Heart right ventricle (tissue), 16 donors: ENCODE data around the gene MGAT1. TPM values are rescaled to one million over a fixed set of nuclear protein-coding genes. Genes with fewer than 3 reads are reported as not detected.
"Not testable (repeated sequence)": the region's sequence is repeated elsewhere in the genome, so short reads cannot be mapped to it uniquely, and the experiment has no call there.

Source experiments
- ATAC-seq, 8 donors: fragments of 200-7000 bp; cut with Tn5 transposase; one replicate each; pipeline ENCODE4 v1.9.1; 2020; ENCODE audit warnings: mild to moderate bottlenecking in 8 of 8, moderate library complexity in 8 of 8, moderate number of reproducible peaks in 1 of 8
- DNase-seq, 2 donors: peaks; one replicate each; pipeline ENCODE4 v3.0.0-alpha.2; 2020
- H3K27ac ChIP-seq, 10 donors: fragments of 200-600 bp; sonication (generic) in 2 of 10; one replicate each; pipeline versions ENCODE4 v1.5.0 to v1.8.0; 2020 to 2022; ENCODE audit warnings: mild to moderate bottlenecking in 3 of 10
- H3K27me3 ChIP-seq, 7 donors: fragments of 200-600 bp; one replicate each; pipeline ENCODE4 v1.8.0; 2021 to 2022; ENCODE audit warnings: mild to moderate bottlenecking in 2 of 7
- H3K36me3 ChIP-seq, 9 donors: fragments of 200-600 bp; sonication (generic) in 1 of 9; one replicate each; pipeline versions ENCODE4 v1.5.0 to v1.8.0; 2020 to 2022; ENCODE audit warnings: mild to moderate bottlenecking in 2 of 9
- H3K4me1 ChIP-seq, 9 donors: fragments of 200-600 bp; sonication (generic) in 1 of 9; one replicate each; pipeline versions ENCODE4 v1.5.0 to v1.8.0; 2020 to 2022; ENCODE audit warnings: mild to moderate bottlenecking in 4 of 9
- H3K4me3 ChIP-seq, 10 donors: fragments of 200-600 bp; sonication (generic) in 2 of 10; one replicate each; pipeline versions ENCODE4 v1.5.0 to v1.8.0; 2020 to 2022; ENCODE audit warnings: mild to moderate bottlenecking in 7 of 10, moderate library complexity in 2 of 10
- H3K9me3 ChIP-seq, 11 donors: fragments of 200-600 bp in 10 of 11; sonication (generic) in 2 of 11; one replicate each; pipeline versions ENCODE4 v1.5.0 to v1.8.0; 2013 to 2022; ENCODE audit warnings: mild to moderate bottlenecking in 2 of 11, control low read depth in 1 of 11, moderate library complexity in 1 of 11
- WGBS, 2 donors: extraction: QIAGEN DNeasy Blood & Tissue Kit; methylation state at CpG; one replicate each; pipeline ENCODE4 v1.1.7; 2013; ENCODE audit warnings: inconsistent platforms in 1 of 2; 5-methylcytosine and 5-hydroxymethylcytosine counted together
- intact Hi-C, 10 donors: fragments of 100-400 bp; cut with DNase I; formaldehyde crosslinking; loops; one replicate each; pipeline versions ENCODE4 v1.11.1 to v1.14.2; 2022
- polyA plus RNA-seq, 2 donors: library from polyadenylated mRNA; stranded (reverse); fragments of 200-250 nt; gene quantifications; one replicate each; pipeline ENCODE4 v1.2.3, GENCODE V29; 2013
- total RNA-seq, 10 donors: library from RNA; stranded (reverse); fragmentation: NEBNext Ultra II Directional in 3 of 10; extraction: Animal tissue kit (Norgen Biotek cat#: 25700) in 3 of 10; gene quantifications; one replicate each; pipeline versions ENCODE4 v1.2.1 to v1.2.4, GENCODE V29; 2021 to 2023
- TF ChIP-seq, protein P1 (sequence below), 9 donors: fragments of 200-600 bp; sonication (generic) in 2 of 9; IDR thresholded peaks; one replicate each; pipeline versions ENCODE4 v1.5.0 to v1.8.0; 2021 to 2022; ENCODE audit warnings: antibody characterized with exemption in 9 of 9, mild to moderate bottlenecking in 5 of 9, moderate library complexity in 1 of 9
- donor health status: Arrhythmogenic right ventricular cardiomyopathy.
- donor health status: ischemic (EF 13 %, LVEDD 7.1; RV severe dilation, severe dysfunction).
- donor health status: healthy with polysubstance abuse.
- donor health status: DM: no; HTN: yes; CAD: no.
- donor health status: DM: no; HTN: no; CAD: no.
- donor health status: ischemic (EF 25% LVEDD 6.9; RV normal size, moderate dysfunction).
- donor health status: ischemic (EF 25% LVEDD 5.7; RV mildly dilated, moderate dysfunction).
- donor health status: healthy.
- donor health status: DM: yes; HTN: yes; CAD: no.
- donor health status: Ischemic cardiomyopathy.
- donor health status: ischemic (EF 35%, LVEDD 5.7; RV mildly dilated, moderate dysfunction).
- donor health status: nonischemic (EF 11% LVEDD 7.7; RV severe dilation, severe dysfunction).
- donor health status: DM: yes; HTN: yes; CAD: no.
- donor health status: PGD.
- donor health status: ischemic (EF 29% LVEDD 5.4; RV normal size, mild dysfunction).
- donor health status: nonischemic (EF 23%, LVEDD 6.1; RV moderate dilation, normal function).

MGAT1 gene
- total and polyA plus RNA-seq, 12 donors = 50.1 to 127 (median 66.1) TPM

DNA sequence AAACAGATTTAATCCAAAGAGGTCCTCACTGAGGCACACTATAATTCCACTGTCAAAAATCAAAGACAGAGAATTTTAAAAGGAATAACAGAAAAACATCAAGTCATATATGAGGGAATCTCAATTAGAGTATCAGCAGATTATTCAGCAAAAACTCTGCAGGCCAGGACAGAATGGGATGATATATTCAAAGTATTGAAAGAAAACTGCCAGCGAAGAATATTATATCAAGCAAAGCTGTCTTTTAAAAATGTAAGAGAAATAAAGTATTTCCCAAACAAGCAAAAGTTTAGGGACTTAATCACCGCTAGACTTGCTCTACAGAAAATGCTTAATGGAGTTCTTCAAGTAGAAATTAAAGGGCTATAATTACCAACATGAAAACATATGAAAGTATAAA lies 47.0 kb downstream of the MGAT1 start:
- Histone ChIP-seq H3K4me1 (no peaks in the 10 kb centered on the region), H3K9me3 (peaks cover 0 to 37% (median 17%) of the 10 kb centered on the region in 11 donors), H3K4me3 (no peak overlapping the region), H3K27me3 (peaks cover 0 to 5% (median 0%) of the 10 kb centered on the region in 7 donors), H3K27ac (no peak overlapping the region), H3K36me3 (no peaks in the 10 kb centered on the region)
- intact Hi-C loops = no loop called here
- TF ChIP-seq, protein P1, sequence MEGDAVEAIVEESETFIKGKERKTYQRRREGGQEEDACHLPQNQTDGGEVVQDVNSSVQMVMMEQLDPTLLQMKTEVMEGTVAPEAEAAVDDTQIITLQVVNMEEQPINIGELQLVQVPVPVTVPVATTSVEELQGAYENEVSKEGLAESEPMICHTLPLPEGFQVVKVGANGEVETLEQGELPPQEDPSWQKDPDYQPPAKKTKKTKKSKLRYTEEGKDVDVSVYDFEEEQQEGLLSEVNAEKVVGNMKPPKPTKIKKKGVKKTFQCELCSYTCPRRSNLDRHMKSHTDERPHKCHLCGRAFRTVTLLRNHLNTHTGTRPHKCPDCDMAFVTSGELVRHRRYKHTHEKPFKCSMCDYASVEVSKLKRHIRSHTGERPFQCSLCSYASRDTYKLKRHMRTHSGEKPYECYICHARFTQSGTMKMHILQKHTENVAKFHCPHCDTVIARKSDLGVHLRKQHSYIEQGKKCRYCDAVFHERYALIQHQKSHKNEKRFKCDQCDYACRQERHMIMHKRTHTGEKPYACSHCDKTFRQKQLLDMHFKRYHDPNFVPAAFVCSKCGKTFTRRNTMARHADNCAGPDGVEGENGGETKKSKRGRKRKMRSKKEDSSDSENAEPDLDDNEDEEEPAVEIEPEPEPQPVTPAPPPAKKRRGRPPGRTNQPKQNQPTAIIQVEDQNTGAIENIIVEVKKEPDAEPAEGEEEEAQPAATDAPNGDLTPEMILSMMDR (IDR thresholded peaks at IDR 0.05) = no peak
- DNase-seq (no peak), ATAC-seq (no peak)
- 62 to 64% methylated on average over 2 of the region's 2 CpGs for WGBS, 2 donors

DNA sequence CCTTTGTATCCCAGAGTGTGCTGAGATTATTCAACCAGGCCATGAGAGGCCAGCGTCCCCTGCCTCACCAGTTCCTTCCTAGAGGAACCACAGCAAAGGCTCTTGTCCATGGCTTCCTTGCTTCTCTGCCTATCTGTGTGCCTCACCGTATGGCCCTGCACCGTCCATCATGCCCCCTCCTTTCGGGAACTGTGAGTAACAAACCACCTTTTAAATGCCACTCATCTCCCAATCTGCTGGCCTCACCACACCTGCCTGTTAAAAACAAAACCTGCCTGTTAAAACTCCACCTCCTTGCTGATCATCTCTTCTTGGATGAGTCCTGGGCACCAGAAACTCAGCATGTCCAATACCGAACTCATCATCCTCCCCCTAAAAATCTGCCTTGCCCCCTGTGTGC lies 58.4 kb downstream of the MGAT1 start:
- no peak for ATAC-seq
- Histone ChIP-seq H3K9me3 (no peaks in the 10 kb centered on the region), H3K27me3 (peaks cover 0 to 48% (median 32%) of the 10 kb centered on the region in 7 donors), H3K36me3 (no peaks in the 10 kb centered on the region), H3K27ac (no peak overlapping the region), H3K4me1 (no peaks in the 10 kb centered on the region), H3K4me3 (no peak overlapping the region)
- TF ChIP-seq, protein P1 (IDR thresholded peaks at IDR 0.05) = no peak
- intact Hi-C loops = no loop called here
- 59 to 71% methylated on average over 5 of the region's 5 CpGs for WGBS, 2 donors
- DNase-seq = no peak

DNA sequence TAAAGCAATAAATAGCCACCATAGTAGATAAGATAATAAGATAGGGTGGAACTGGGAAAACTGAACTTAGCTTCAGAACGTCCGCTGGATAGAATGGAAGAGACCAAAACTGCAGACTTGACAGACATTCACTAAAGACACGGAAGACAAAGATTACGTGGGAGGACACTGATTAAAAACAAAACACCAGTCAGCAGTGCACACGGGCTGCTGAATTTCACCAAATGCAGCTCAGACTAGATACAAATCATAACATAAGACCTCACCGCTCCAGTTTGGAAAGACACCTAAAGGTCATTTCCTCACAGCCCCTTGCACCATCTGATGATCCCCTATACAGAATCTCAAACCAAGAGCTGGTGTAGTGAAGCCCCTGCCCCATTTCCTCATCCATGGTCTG lies 59.9 kb downstream of the MGAT1 start:
- Histone ChIP-seq H3K27me3 (peaks cover 0 to 62% (median 35%) of the 10 kb centered on the region in 7 donors), H3K27ac (no peak overlapping the region), H3K4me1 (no peaks in the 10 kb centered on the region), H3K36me3 (no peaks in the 10 kb centered on the region), H3K9me3 (no peaks in the 10 kb centered on the region), H3K4me3 (no peak overlapping the region)
- ATAC-seq = no peak
- WGBS, 2 donors = 57 to 62% methylated on average over 6 of the region's 6 CpGs
- intact Hi-C loops = no loop called here
- TF ChIP-seq, protein P1 (IDR thresholded peaks at IDR 0.05) = no peak
- DNase-seq = no peak

DNA sequence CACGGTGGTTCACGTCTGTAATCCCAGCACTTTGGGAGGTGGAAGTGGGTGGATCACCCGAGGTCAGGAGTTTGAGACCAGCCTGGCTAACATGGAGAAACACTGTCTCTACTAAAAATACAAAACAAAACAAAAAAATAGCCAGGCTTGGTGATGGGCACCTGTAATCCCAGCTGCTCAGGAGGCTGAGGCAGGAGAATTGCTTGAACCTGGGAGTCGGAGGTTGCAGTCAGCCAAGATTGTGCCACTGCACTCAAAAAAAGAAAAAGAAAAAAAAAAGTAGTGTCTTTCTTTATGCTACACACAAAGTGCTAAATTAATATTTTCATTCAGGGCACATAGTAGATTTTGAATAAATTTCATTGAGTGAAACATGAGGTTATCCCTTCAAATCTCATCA lies 61.7 kb downstream of the MGAT1 start:
- H3K4me1 ChIP-seq, H3K27ac ChIP-seq, H3K4me3 ChIP-seq, H3K36me3 ChIP-seq, ATAC-seq, DNase-seq, intact Hi-C loops, H3K9me3 ChIP-seq: not testable (repeated sequence)
- H3K27me3 ChIP-seq = peaks cover 0 to 69% (median 35%) of the 10 kb centered on the region in 7 donors
- 72 to 83% methylated on average over 4 of the region's 4 CpGs for WGBS, 2 donors

DNA sequence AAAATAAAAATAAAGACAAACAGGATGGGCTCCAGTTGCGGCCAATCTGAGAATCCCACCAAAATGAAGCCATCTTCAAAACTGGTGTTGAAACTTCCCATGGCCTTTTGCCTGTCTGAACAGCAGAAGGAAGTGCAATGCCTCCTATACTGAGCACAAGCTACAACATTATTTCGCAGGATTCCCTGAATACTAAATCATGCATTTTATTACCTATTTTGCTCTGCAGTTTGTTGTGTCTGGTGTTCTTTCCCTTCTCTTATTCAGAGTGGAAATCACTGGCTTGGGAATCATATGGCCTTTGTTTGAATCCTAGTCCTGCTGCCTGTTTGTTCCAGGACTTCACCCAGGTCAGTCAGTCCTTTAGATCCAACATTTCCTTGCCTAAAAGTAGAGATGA lies 62.6 kb downstream of the MGAT1 start, which contains the start of gene OR2Y1:
TSS of gene OR2Y1 (minus strand) at position 101 of the 400 bp plus-strand sequence. CDS start at position 101, 0 bp downstream.
- no peaks in the 10 kb centered on the region for H3K4me1 ChIP-seq
- no peak within 1 kb of the TSS for H3K4me3 ChIP-seq
- DNase-seq (no peak), ATAC-seq (no peak)
- H3K27ac ChIP-seq = no peak within 1 kb of the TSS
- TF ChIP-seq, protein P1 (IDR thresholded peaks at IDR 0.05) = no peak
- 83 to 91% methylated on average over 2 of the region's 2 CpGs for WGBS, 2 donors
- no peaks in the 10 kb centered on the region for H3K36me3 ChIP-seq
- H3K27me3 ChIP-seq = peaks cover 0 to 69% (median 34%) of the 10 kb centered on the region in 7 donors
- no peaks in the 10 kb centered on the region for H3K9me3 ChIP-seq
- intact Hi-C loops = no loop called here
